GM12878 (cell line): ENCODE data around the gene PDE6A. TPM values are rescaled to one million over a fixed set of nuclear protein-coding genes. Genes with fewer than 3 reads are reported as not detected.

Experiments used
- ATAC-seq: fragments of 200-7000 bp; cut with Tn5 transposase; 3 replicates; pipeline ENCODE4 v1.9.1; 2020; ENCODE audit warnings: mild to moderate bottlenecking, moderate library complexity
- BruUV-seq: library from RNA; stranded (reverse); fragments of 400-500 nt; replicated peaks from 2 replicates; lab custom pipeline; 2021; lab: Mats Ljungman, UMichigan
- CTCF ChIA-PET: fragments of 300-600 bp; sonication (Branson Sonifier 250); formaldehyde crosslinking; extraction: SDS; loops from one replicate; lab custom pipeline; 2021; ENCODE audit warnings: inconsistent platforms; lab: Yijun Ruan, JAX
- POLR2A ChIA-PET: fragments of 350-600 bp; formaldehyde crosslinking; extraction: SDS; loops from one replicate; lab custom pipeline; 2021; ENCODE audit warnings: inconsistent platforms; lab: Charles Lee
- RAD21 ChIA-PET: fragments of 300-600 bp; sonication (Branson Sonifier 250); formaldehyde crosslinking; loops from one replicate; lab custom pipeline; 2023; ENCODE audit warnings: antibody characterized with exemption; ENCODE audit not compliant: unreplicated experiment; lab: Charles Lee
- SMC1A ChIA-PET: fragments of 300-600 bp; sonication (Branson Sonifier 250); formaldehyde crosslinking; loops from one replicate; lab custom pipeline; 2023; ENCODE audit not compliant: unreplicated experiment, uncharacterized antibody; lab: Charles Lee
- DNase-seq: peaks from one replicate; pipeline ENCODE4 v3.0.0-alpha.2; 2011; ENCODE audit warnings: low read depth, low spot score
- FAIRE-seq: peaks from 3 replicates; lab custom pipeline; 2011; peaks lifted over from hg19 to GRCh38; lab: Jason Lieb, UNC
- H2AFZ ChIP-seq: 2 replicates; pipeline ENCODE4 v1.6.0; 2011; ENCODE audit warnings: low read depth, low read length, control low read depth; ENCODE audit not compliant: control insufficient read depth
- H3K27ac ChIP-seq: 2 replicates; pipeline ENCODE4 v1.5.1; 2011; ENCODE audit warnings: control low read depth; ENCODE audit not compliant: control insufficient read depth, insufficient read depth
- H3K27me3 ChIP-seq, 2 experiments: replicated peaks in 1 of 2; 2 replicates each; pipeline versions ENCODE4 v1.6.0 to v1.6.1; 2011; ENCODE audit warnings: low read length in 1 of 2; ENCODE audit not compliant: control insufficient read depth in 2 of 2, insufficient read depth in 2 of 2
- H3K36me3 ChIP-seq, 2 experiments: 2 replicates each; pipeline ENCODE4 v1.5.1; 2011; ENCODE audit warnings: low read length in 1 of 2; ENCODE audit not compliant: control insufficient read depth in 2 of 2, insufficient read depth in 2 of 2
- H3K4me1 ChIP-seq: 2 replicates; pipeline ENCODE4 v1.6.1; 2011; ENCODE audit warnings: mild to moderate bottlenecking, low read length, moderate library complexity, mixed read lengths; ENCODE audit not compliant: control insufficient read depth, insufficient read depth
- H3K4me2 ChIP-seq: 2 replicates; pipeline ENCODE4 v1.6.0; 2011; ENCODE audit warnings: control low read depth; ENCODE audit not compliant: control insufficient read depth, insufficient read depth
- H3K4me3 ChIP-seq: fragments of 200-600 bp; sonication (generic); 2 replicates; pipeline ENCODE4 v1.5.1; 2016
- H3K79me2 ChIP-seq: 2 replicates; pipeline ENCODE4 v1.6.0; 2011; ENCODE audit warnings: low read length; ENCODE audit not compliant: control insufficient read depth, insufficient read depth
- H3K9ac ChIP-seq: 2 replicates; pipeline ENCODE4 v1.8.0; 2011; ENCODE audit warnings: low read length, control low read depth, mixed read lengths; ENCODE audit not compliant: control insufficient read depth, insufficient read depth
- H3K9me3 ChIP-seq: replicated peaks from 3 replicates; pipeline ENCODE4 v1.5.1; 2011; ENCODE audit warnings: mild to moderate bottlenecking, low read length; ENCODE audit not compliant: control insufficient read depth, insufficient read depth
- H4K20me1 ChIP-seq: 2 replicates; pipeline ENCODE4 v1.6.0; 2011; ENCODE audit not compliant: control insufficient read depth, insufficient read depth
- CEBPZ ChIP-seq: fragments of 150-350 bp; IDR thresholded peaks from 2 replicates; pipeline ENCODE4 v1.6.1; 2016; ENCODE audit warnings: low read depth, low read length
- ELK1 ChIP-seq: IDR thresholded peaks from 2 replicates; pipeline ENCODE4 v1.6.1; 2012; ENCODE audit warnings: low read depth, low read length, improper control_type of control experiment
- EP300 ChIP-seq, 2 experiments: fragments of 150-350 bp in 1 of 2; IDR thresholded peaks; 2 replicates each; pipeline ENCODE4 v1.6.1; 2011 to 2012; ENCODE audit warnings: low read depth in 2 of 2, low read length in 2 of 2, borderline replicate concordance in 1 of 2, improper control_type of control experiment in 1 of 2, inconsistent platforms in 1 of 2; ENCODE audit not compliant: control insufficient read depth in 1 of 2
- IKZF2 ChIP-seq, 2 experiments: fragments of 450-650 bp; IDR thresholded peaks; 2 replicates each; pipeline ENCODE4 v1.6.1; 2017; ENCODE audit warnings: mild to moderate bottlenecking in 2 of 2, moderate library complexity in 2 of 2
- IRF5 ChIP-seq: fragments of 450-650 bp; IDR thresholded peaks from 2 replicates; pipeline ENCODE4 v1.6.1; 2017; ENCODE audit warnings: borderline replicate concordance
- KDM1A ChIP-seq: fragments of 200-600 bp; sonication (generic); IDR thresholded peaks from 2 replicates; pipeline ENCODE4 v1.6.1; 2016; ENCODE audit warnings: borderline replicate concordance
- MYB ChIP-seq: fragments of 150-350 bp; IDR thresholded peaks from 2 replicates; pipeline ENCODE4 v1.6.1; 2014; ENCODE audit warnings: mild to moderate bottlenecking, low read depth, low read length, borderline replicate concordance
- MYC ChIP-seq: IDR thresholded peaks from 2 replicates; pipeline ENCODE4 v1.6.1; 2011; ENCODE audit warnings: mild to moderate bottlenecking, low read length, moderate library complexity, inconsistent platforms; ENCODE audit not compliant: insufficient read depth, insufficient replicate concordance, insufficient read length, severe bottlenecking
- NR2C2 ChIP-seq: IDR thresholded peaks from 2 replicates; pipeline ENCODE4 v1.6.1; 2011; ENCODE audit warnings: borderline replicate concordance, low read depth; ENCODE audit not compliant: control insufficient read depth, insufficient read length
- SP1 ChIP-seq: IDR thresholded peaks from one replicate; pipeline ENCODE4 v1.6.1; 2011; ENCODE audit warnings: low read depth, low read length
- USF2 ChIP-seq: IDR thresholded peaks from 2 replicates; pipeline ENCODE4 v1.6.1; 2011; ENCODE audit warnings: low read depth, low read length, improper control_type of control experiment, borderline replicate concordance
- ZNF217 ChIP-seq: fragments of 450-650 bp; IDR thresholded peaks from 2 replicates; pipeline ENCODE4 v1.6.1; 2017; ENCODE audit warnings: antibody characterized with exemption, mild to moderate bottlenecking
- WGBS: methylation state at CpG from one replicate; pipeline ENCODE4 v1.1.6; 2016; ENCODE audit warnings: low lambda C conversion rate; ENCODE audit not compliant: insufficient replicate concordance, insufficient coverage; ENCODE audit errors: missing lambda C conversion rate; 5-methylcytosine and 5-hydroxymethylcytosine counted together
- in situ Hi-C: fragments of 300-500 bp; cut with MboI; formaldehyde crosslinking; loops from 9 replicates; pipeline ENCODE4 v1.14.3; 2018; ENCODE audit warnings: mixed read lengths
- intact Hi-C: fragments of 100-400 bp; cut with micrococcal nuclease; formaldehyde crosslinking; loops from one replicate; pipeline ENCODE4 v1.14.2; 2022; ENCODE audit not compliant: unreplicated experiment
- polyA plus RNA-seq, 11 experiments: library from polyadenylated mRNA; depleted of rRNA in 4 of 11; unstranded in 6 of 11; stranded (reverse) in 5 of 11; fragments of >200 nt; fragmentation: Nextera tagmentation in 4 of 11; fragmentation: Illumina TruSeq in 1 of 11; extraction: Ambion mirVana in 4 of 11; extraction: Trizol in 1 of 11; gene quantifications; 1 replicate in 1 of 11; 2 replicates in 10 of 11; pipeline versions ENCODE4 v1.2.1 to v1.2.3, GENCODE V29; 2011 to 2016; ENCODE audit warnings: inconsistent platforms in 2 of 11, missing spikeins in 2 of 11, low read depth in 1 of 11
- total RNA-seq, 4 experiments: library from RNA; depleted of rRNA in 3 of 4; stranded (reverse); fragments of >200 nt in 3 of 4; fragmentation: Illumina TruSeq in 1 of 4; extraction: Trizol in 1 of 4; gene quantifications; 2 replicates each; pipeline versions ENCODE4 v1.2.1 to v1.2.3, GENCODE V29; 2013 to 2021

PDE6A gene
- total and polyA plus RNA-seq, 10 of the 15 experiments (the other 5 are each of a cell fraction or from before 2014, with no cell fraction given) = 0.05 to 0.26 TPM; not detected in 8

- WGBS = 26% methylated on average over 11 of the region's 11 CpGs
- H3K27ac ChIP-seq = no peak overlapping the region
- no peaks in the 10 kb centered on the region for H3K27me3 ChIP-seq
- no peaks in the 10 kb centered on the region for H4K20me1 ChIP-seq
- POLR2A ChIA-PET = interaction anchor here (0.8 to 6.6 kb wide), 7 partner anchors 12 to 184 kb away, joined by 3 to 70 read pairs (median 4); partner anchors contain the start of gene PPARGC1B
- H2AFZ ChIP-seq = peak overlapping the region; percentile 58; the same call in 1 of the 2 replicates
- FAIRE-seq = peak; percentile 95
- H3K9ac ChIP-seq = 0 out of 2 replicates have a peak overlapping the region, but pooled peaks have one; percentile 7
- DNase-seq = peak; percentile 79
- H3K9me3 ChIP-seq = no peaks in the 10 kb centered on the region
- SMC1A ChIA-PET = interaction anchor here (0.8 to 11.9 kb wide), 26 partner anchors 12 to 193 kb away, joined by 3 to 210 read pairs (median 6); no protein-coding TSS in a partner anchor
- H3K79me2 ChIP-seq = no peaks in the 10 kb centered on the region; the same call in 1 of the 2 replicates
- H3K4me2 ChIP-seq = no peak overlapping the region
- peaks cover 4 to 36% of the 10 kb centered on the region in 2 experiments; a peak in 3 of 4 replicates for H3K36me3 ChIP-seq
- no peak overlapping the region for H3K4me3 ChIP-seq
- BruUV-seq = no TSS peak
- peaks cover 8% of the 10 kb centered on the region for H3K4me1 ChIP-seq
- in situ Hi-C loops (loop anchor here (5.0 kb wide), 2 partner anchors 166 to 191 kb away; no protein-coding TSS in a partner anchor), intact Hi-C loops (loop anchor here (1.0 to 2.0 kb wide), 6 partner anchors 22 to 192 kb away; partner anchors contain the start of gene PPARGC1B)
- peak; percentile 84 for ATAC-seq
- RAD21 ChIA-PET = interaction anchor here (0.6 to 12.6 kb wide), 24 partner anchors 10 to 207 kb away, joined by 3 to 148 read pairs (median 7); partner anchors contain the start of gene PPARGC1B
- CTCF ChIA-PET = interaction anchor here (0.7 to 15.7 kb wide), 29 partner anchors 8 to 1999 kb away, joined by 3 to 462 read pairs (median 8); partner anchors contain the start of gene PPARGC1B
- TF ChIP-seq MYB = no peak
- TF ChIP-seq IKZF2 (IDR thresholded peaks at IDR 0.05) = peak in 1 of 2 experiments; percentile 27; a peak in 1 of 4 replicates
- no peak for TF ChIP-seq MYC
- TF ChIP-seq EP300 (IDR thresholded peaks at IDR 0.05; ENCODE audit: borderline replicate concordance in 1 of 2, control insufficient read depth in 1 of 2, low read depth in 2 of 2, low read length in 2 of 2) = no peak
- TF ChIP-seq CEBPZ = no peak
- TF ChIP-seq ZNF217 = no peak
- TF ChIP-seq ELK1 = no peak
- TF ChIP-seq USF2 = no peak
- TF ChIP-seq SP1 = no peak
- TF ChIP-seq KDM1A = no peak
- no peak for TF ChIP-seq IRF5
- TF ChIP-seq NR2C2 = no peak
These were observed 116.2 kb downstream of the PDE6A start for GRCh38 chr5:149828161-149829011.
